Mesendoderm (in vitro differentiated cells): ENCODE data around the gene PPP1R9A.

Experiments
- DNase-seq: peaks from one replicate; pipeline ENCODE4 v3.0.0; 2013
- H2AK5ac ChIP-seq: 2 replicates; pipeline ENCODE4 v1.6.1; 2013; ENCODE audit warnings: low read length, inconsistent platforms
- H2BK120ac ChIP-seq: 2 replicates; pipeline ENCODE4 v1.6.1; 2013; ENCODE audit warnings: low read depth, mild to moderate bottlenecking, low read length, moderate library complexity, mixed read lengths
- H2BK15ac ChIP-seq: replicated peaks from 2 replicates; pipeline ENCODE4 v1.6.1; 2013; ENCODE audit warnings: low read depth, mild to moderate bottlenecking, moderate library complexity
- H2BK5ac ChIP-seq: 2 replicates; pipeline ENCODE4 v1.6.1; 2013; ENCODE audit warnings: low read length, inconsistent platforms
- H3K18ac ChIP-seq: 2 replicates; pipeline ENCODE4 v1.6.1; 2013; ENCODE audit warnings: mild to moderate bottlenecking, low read length, mixed read lengths
- H3K23ac ChIP-seq: one replicate; pipeline ENCODE4 v1.6.1; 2013; ENCODE audit warnings: low read length
- H3K27ac ChIP-seq: 2 replicates; pipeline ENCODE4 v1.5.1; 2013; ENCODE audit warnings: low read depth, mild to moderate bottlenecking, inconsistent platforms, low read length, moderate library complexity
- H3K27me3 ChIP-seq: 2 replicates; pipeline ENCODE4 v1.6.1; 2013; ENCODE audit warnings: low read length, control low read depth, mild to moderate bottlenecking, inconsistent platforms; ENCODE audit not compliant: insufficient read depth, poor library complexity
- H3K36me3 ChIP-seq: 2 replicates; pipeline ENCODE4 v1.6.1; 2013; ENCODE audit warnings: low read length, inconsistent platforms; ENCODE audit not compliant: control insufficient read depth, insufficient read depth
- H3K4ac ChIP-seq: one replicate; pipeline ENCODE4 v1.6.1; 2013; ENCODE audit warnings: low read depth, mild to moderate bottlenecking, low read length, moderate library complexity
- H3K4me1 ChIP-seq: 2 replicates; pipeline ENCODE4 v1.6.1; 2013; ENCODE audit warnings: low read depth, low read length, inconsistent platforms; ENCODE audit not compliant: control insufficient read depth
- H3K4me2 ChIP-seq: 2 replicates; pipeline ENCODE4 v1.6.1; 2013; ENCODE audit warnings: low read length
- H3K4me3 ChIP-seq: 2 replicates; pipeline ENCODE4 v1.5.1; 2013; ENCODE audit warnings: mild to moderate bottlenecking, low read length
- H3K56ac ChIP-seq: one replicate; pipeline ENCODE4 v1.6.1; 2013; ENCODE audit warnings: low read length
- H3K79me1 ChIP-seq: 2 replicates; pipeline ENCODE4 v1.6.1; 2013; ENCODE audit warnings: low read length, inconsistent platforms
- H3K79me2 ChIP-seq: 2 replicates; pipeline ENCODE4 v1.6.1; 2013; ENCODE audit warnings: mild to moderate bottlenecking, low read length; ENCODE audit not compliant: control insufficient read depth, insufficient read depth
- H3K9ac ChIP-seq: 2 replicates; pipeline ENCODE4 v1.6.1; 2013; ENCODE audit warnings: low read length, inconsistent platforms
- H4K5ac ChIP-seq: one replicate; pipeline ENCODE4 v1.6.1; 2013; ENCODE audit warnings: low read length
- H4K8ac ChIP-seq: one replicate; pipeline ENCODE4 v1.6.1; 2013; ENCODE audit warnings: low read depth, mild to moderate bottlenecking, control low read depth, low read length, moderate library complexity
- WGBS: extraction: QIAGEN DNeasy Blood & Tissue Kit; methylation state at CpG from one replicate; pipeline ENCODE4 v1.1.7; 2013; ENCODE audit warnings: low lambda C conversion rate, missing lambda C conversion rate; ENCODE audit not compliant: insufficient coverage; ENCODE audit errors: extremely low coverage; 5-methylcytosine and 5-hydroxymethylcytosine counted together

The PPP1R9A gene

GRCh38 chr7:94912085-94912484 is 4.7 kb downstream of the PPP1R9A start:
- Histone ChIP-seq H3K79me1 (peaks cover 5% of the 10 kb centered on the region), H3K4me3 (no peak overlapping the region), H4K8ac (no peak overlapping the region), H3K4me1 (peaks cover 5% of the 10 kb centered on the region), H3K18ac (no peak overlapping the region), H2BK120ac (no peak overlapping the region), H3K79me2 (peaks cover 3% of the 10 kb centered on the region), H3K27ac (no peak overlapping the region), H3K4ac (no peak overlapping the region), H2AK5ac (no peak overlapping the region), H2BK5ac (no peak overlapping the region), H3K27me3 (no peaks in the 10 kb centered on the region), H4K5ac (no peak overlapping the region), H3K56ac (no peak overlapping the region), H3K4me2 (no peak overlapping the region), H3K9ac (no peak overlapping the region), H2BK15ac (no peak overlapping the region), H3K36me3 (no peaks in the 10 kb centered on the region), H3K23ac (no peak overlapping the region)
- DNase-seq = no peak

GRCh38 chr7:94913391-94913790 is 6.0 kb downstream of the PPP1R9A start:
- Histone ChIP-seq H3K27ac (no peak overlapping the region), H3K18ac (no peak overlapping the region), H3K27me3 (no peaks in the 10 kb centered on the region), H2BK15ac (no peak overlapping the region), H4K8ac (no peak overlapping the region), H2BK5ac (no peak overlapping the region), H3K79me2 (peaks cover 3% of the 10 kb centered on the region), H3K4ac (no peak overlapping the region), H3K79me1 (peaks cover 5% of the 10 kb centered on the region), H3K23ac (no peak overlapping the region), H2AK5ac (no peak overlapping the region), H4K5ac (no peak overlapping the region), H3K9ac (no peak overlapping the region), H2BK120ac (no peak overlapping the region), H3K4me3 (no peak overlapping the region), H3K4me1 (peaks cover 4% of the 10 kb centered on the region), H3K56ac (no peak overlapping the region), H3K4me2 (no peak overlapping the region), H3K36me3 (no peaks in the 10 kb centered on the region)
- DNase-seq = no peak

- H3K9ac ChIP-seq = no peak overlapping the region
- no peak overlapping the region for H3K56ac ChIP-seq
- H2AK5ac ChIP-seq = no peak overlapping the region
- no peak overlapping the region for H3K18ac ChIP-seq
- H4K5ac ChIP-seq = no peak overlapping the region
- H3K4me1 ChIP-seq = no peaks in the 10 kb centered on the region
- H3K79me1 ChIP-seq = no peaks in the 10 kb centered on the region
- no peaks in the 10 kb centered on the region for H3K27me3 ChIP-seq
- no peak overlapping the region for H4K8ac ChIP-seq
- no peaks in the 10 kb centered on the region for H3K36me3 ChIP-seq
- H2BK15ac ChIP-seq = no peak overlapping the region
- no peak overlapping the region for H2BK5ac ChIP-seq
- H2BK120ac ChIP-seq = no peak overlapping the region
- H3K27ac ChIP-seq = no peak overlapping the region
- H3K23ac ChIP-seq = no peak overlapping the region
- no peak overlapping the region for H3K4me3 ChIP-seq
- no peak for DNase-seq
- H3K79me2 ChIP-seq = no peaks in the 10 kb centered on the region
- WGBS = no CpG with 5 or more reads among the region's 4 CpGs
- no peak overlapping the region for H3K4ac ChIP-seq
- H3K4me2 ChIP-seq = no peak overlapping the region
Measured at GRCh38 chr7:94921911-94922310, 14.5 kb downstream of the PPP1R9A start.

GRCh38 chr7:94922457-94922856 is 15.1 kb downstream of the PPP1R9A start:
- no peak overlapping the region for H3K4me3 ChIP-seq
- H3K27me3 ChIP-seq = no peaks in the 10 kb centered on the region
- H3K4me1 ChIP-seq = no peaks in the 10 kb centered on the region
- no peak overlapping the region for H3K4ac ChIP-seq
- no peak for DNase-seq
- no peak overlapping the region for H3K4me2 ChIP-seq
- no peaks in the 10 kb centered on the region for H3K79me1 ChIP-seq
- no peak overlapping the region for H2BK15ac ChIP-seq
- H3K36me3 ChIP-seq = no peaks in the 10 kb centered on the region
- H2AK5ac ChIP-seq = no peak overlapping the region
- H3K18ac ChIP-seq = no peak overlapping the region
- no peak overlapping the region for H3K27ac ChIP-seq
- H3K9ac ChIP-seq = no peak overlapping the region
- no peak overlapping the region for H3K56ac ChIP-seq
- WGBS = no CpG with 5 or more reads among the region's 1 CpG
- no peak overlapping the region for H2BK5ac ChIP-seq
- H4K5ac ChIP-seq = no peak overlapping the region
- H3K79me2 ChIP-seq = no peaks in the 10 kb centered on the region
- no peak overlapping the region for H4K8ac ChIP-seq
- H3K23ac ChIP-seq = no peak overlapping the region
- H2BK120ac ChIP-seq = no peak overlapping the region

- no peaks in the 10 kb centered on the region for H3K36me3 ChIP-seq
- H2AK5ac ChIP-seq = no peak overlapping the region
- H4K5ac ChIP-seq = no peak overlapping the region
- H3K18ac ChIP-seq = no peak overlapping the region
- no peak overlapping the region for H3K23ac ChIP-seq
- no peak overlapping the region for H3K4me2 ChIP-seq
- no peak overlapping the region for H2BK5ac ChIP-seq
- H3K56ac ChIP-seq = no peak overlapping the region
- no peak overlapping the region for H2BK120ac ChIP-seq
- H3K4me1 ChIP-seq = no peaks in the 10 kb centered on the region
- no peaks in the 10 kb centered on the region for H3K79me1 ChIP-seq
- H3K4ac ChIP-seq = no peak overlapping the region
- H3K79me2 ChIP-seq = no peaks in the 10 kb centered on the region
- no peak for DNase-seq
- H3K27me3 ChIP-seq = no peaks in the 10 kb centered on the region
- H3K9ac ChIP-seq = no peak overlapping the region
- H4K8ac ChIP-seq = no peak overlapping the region
- H3K4me3 ChIP-seq = no peak overlapping the region
- H2BK15ac ChIP-seq = no peak overlapping the region
- no peak overlapping the region for H3K27ac ChIP-seq
Measured at GRCh38 chr7:94923412-94923811, 16.0 kb downstream of the PPP1R9A start.

GRCh38 chr7:94928168-94928707 is 20.8 kb downstream of the PPP1R9A start:
- H3K79me1 ChIP-seq = no peaks in the 10 kb centered on the region
- no peak overlapping the region for H3K27ac ChIP-seq
- H3K23ac ChIP-seq = no peak overlapping the region
- H2AK5ac ChIP-seq = no peak overlapping the region
- no peaks in the 10 kb centered on the region for H3K27me3 ChIP-seq
- no peaks in the 10 kb centered on the region for H3K79me2 ChIP-seq
- H3K4ac ChIP-seq = no peak overlapping the region
- DNase-seq = no peak
- no peak overlapping the region for H2BK5ac ChIP-seq
- no peak overlapping the region for H3K4me3 ChIP-seq
- no peak overlapping the region for H4K8ac ChIP-seq
- no peak overlapping the region for H3K4me2 ChIP-seq
- H3K36me3 ChIP-seq = no peaks in the 10 kb centered on the region
- H3K18ac ChIP-seq = no peak overlapping the region
- H2BK15ac ChIP-seq = no peak overlapping the region
- no peak overlapping the region for H4K5ac ChIP-seq
- no peak overlapping the region for H3K9ac ChIP-seq
- H3K4me1 ChIP-seq = peaks cover 1% of the 10 kb centered on the region
- H3K56ac ChIP-seq = no peak overlapping the region
- no peak overlapping the region for H2BK120ac ChIP-seq
